ENCODE results near the gene AKR1B15. TPM values are rescaled to one million over a fixed set of nuclear protein-coding genes. Genes with fewer than 3 reads are reported as not detected.
A peak's percentile ranks its signal among the peaks of the same experiment; 100 is the strongest.

Gene AKR1B15
- polyA plus RNA-seq, 1 of the 3 experiments (the other 2 are of a cell fraction) = not detected

DNA sequence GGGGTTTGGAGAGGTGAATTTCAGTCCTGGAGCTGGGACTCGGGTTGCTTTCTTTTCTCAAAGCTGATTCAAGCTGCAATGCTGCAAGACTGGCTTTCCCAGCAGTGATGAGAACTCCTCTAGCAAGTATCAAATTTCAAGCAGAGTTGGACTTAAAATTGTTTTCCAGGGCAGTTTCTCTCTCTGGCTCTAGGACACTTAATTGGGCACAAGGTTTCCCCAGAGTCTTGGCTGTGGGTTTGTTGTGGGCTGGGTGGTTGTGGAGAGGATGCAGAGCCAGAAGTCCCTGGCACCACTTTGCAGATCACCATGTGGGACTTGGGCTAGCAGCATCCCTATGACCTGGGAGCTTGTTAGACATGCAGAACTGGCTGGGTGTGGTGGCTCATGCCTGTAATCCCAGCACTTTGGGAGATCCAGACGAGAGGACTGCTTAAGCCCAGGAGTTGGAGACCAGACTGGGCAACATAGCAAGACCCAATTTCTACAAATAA lies 16.8 kb downstream of the AKR1B15 start:
- no peaks in the 10 kb centered on the region for H3K4me1 ChIP-seq (ENCODE audit: control insufficient read depth in 1 of 2, insufficient read depth in 2 of 2, low read depth in 1 of 2, low read length in 1 of 2)
- no peaks in the 10 kb centered on the region for H3K36me3 ChIP-seq (replicated peaks in 1 of 2; ENCODE audit: control insufficient read depth in 1 of 2, insufficient read depth in 2 of 2, low read length in 1 of 2)
- no peaks in the 10 kb centered on the region for H3K79me2 ChIP-seq (ENCODE audit: insufficient read depth)
- ChIA-PET POLR2A (no interaction called here), CTCF (interaction anchor here (0.7 to 3.4 kb wide), 6 partner anchors 11 to 133 kb away, joined by 3 to 18 read pairs (median 6); partner anchors contain the start of gene AKR1B15)
- H3K9me3 ChIP-seq = no peaks in the 10 kb centered on the region
- TF ChIP-seq RCOR1 (IDR thresholded peaks at IDR 0.05; ENCODE audit: low read length) (no peak), EZH2phosphoT487 (IDR thresholded peaks at IDR 0.05; ENCODE audit: borderline replicate concordance, low read depth) (no peak), NRF1 (IDR thresholded peaks at IDR 0.05; ENCODE audit: low read depth, low read length) (no peak), RAD21 (IDR thresholded peaks at IDR 0.05; ENCODE audit: low read length) (no peak), NFIC (IDR thresholded peaks at IDR 0.05; ENCODE audit: borderline replicate concordance) (no peak), CHD2 (IDR thresholded peaks at IDR 0.05; ENCODE audit: low read length, partially characterized antibody) (no peak), RFX5 (IDR thresholded peaks at IDR 0.05; ENCODE audit: low read length) (no peak), YY1 (IDR thresholded peaks at IDR 0.05; ENCODE audit: low read depth) (no peak), MEF2A (IDR thresholded peaks at IDR 0.05; ENCODE audit: borderline replicate concordance, low read depth) (no peak), FOSL2 (IDR thresholded peaks at IDR 0.05; ENCODE audit: borderline replicate concordance, low read depth) (no peak), TAF1 (IDR thresholded peaks at IDR 0.05; ENCODE audit: borderline replicate concordance, low read depth, low read length) (no peak), POLR2AphosphoS5 (IDR thresholded peaks at IDR 0.05; ENCODE audit: low read depth, low read length) (no peak), FOXJ3 (CRISPR knock-in tag; IDR thresholded peaks at IDR 0.05) (no peak), SMC3 (IDR thresholded peaks at IDR 0.05; ENCODE audit: low read depth, low read length) (no peak), TCF12 (IDR thresholded peaks at IDR 0.05) (no peak), EP300 (IDR thresholded peaks at IDR 0.05; ENCODE audit: borderline replicate concordance in 1 of 2, low read depth in 1 of 2, low read length in 1 of 2) (no peak)
- TF ChIP-seq, protein P1, sequence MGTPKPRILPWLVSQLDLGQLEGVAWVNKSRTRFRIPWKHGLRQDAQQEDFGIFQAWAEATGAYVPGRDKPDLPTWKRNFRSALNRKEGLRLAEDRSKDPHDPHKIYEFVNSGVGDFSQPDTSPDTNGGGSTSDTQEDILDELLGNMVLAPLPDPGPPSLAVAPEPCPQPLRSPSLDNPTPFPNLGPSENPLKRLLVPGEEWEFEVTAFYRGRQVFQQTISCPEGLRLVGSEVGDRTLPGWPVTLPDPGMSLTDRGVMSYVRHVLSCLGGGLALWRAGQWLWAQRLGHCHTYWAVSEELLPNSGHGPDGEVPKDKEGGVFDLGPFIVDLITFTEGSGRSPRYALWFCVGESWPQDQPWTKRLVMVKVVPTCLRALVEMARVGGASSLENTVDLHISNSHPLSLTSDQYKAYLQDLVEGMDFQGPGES (IDR thresholded peaks at IDR 0.05; ENCODE audit: low read depth, low read length) = no peak
- TF ChIP-seq, protein P2, sequence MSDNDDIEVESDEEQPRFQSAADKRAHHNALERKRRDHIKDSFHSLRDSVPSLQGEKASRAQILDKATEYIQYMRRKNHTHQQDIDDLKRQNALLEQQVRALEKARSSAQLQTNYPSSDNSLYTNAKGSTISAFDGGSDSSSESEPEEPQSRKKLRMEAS (IDR thresholded peaks at IDR 0.05; ENCODE audit: low read depth) = no peak
- TF ChIP-seq, protein P3, sequence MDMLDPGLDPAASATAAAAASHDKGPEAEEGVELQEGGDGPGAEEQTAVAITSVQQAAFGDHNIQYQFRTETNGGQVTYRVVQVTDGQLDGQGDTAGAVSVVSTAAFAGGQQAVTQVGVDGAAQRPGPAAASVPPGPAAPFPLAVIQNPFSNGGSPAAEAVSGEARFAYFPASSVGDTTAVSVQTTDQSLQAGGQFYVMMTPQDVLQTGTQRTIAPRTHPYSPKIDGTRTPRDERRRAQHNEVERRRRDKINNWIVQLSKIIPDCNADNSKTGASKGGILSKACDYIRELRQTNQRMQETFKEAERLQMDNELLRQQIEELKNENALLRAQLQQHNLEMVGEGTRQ (IDR thresholded peaks at IDR 0.05; ENCODE audit: borderline replicate concordance, low read depth, low read length) = no peak
- TF ChIP-seq, protein P4, sequence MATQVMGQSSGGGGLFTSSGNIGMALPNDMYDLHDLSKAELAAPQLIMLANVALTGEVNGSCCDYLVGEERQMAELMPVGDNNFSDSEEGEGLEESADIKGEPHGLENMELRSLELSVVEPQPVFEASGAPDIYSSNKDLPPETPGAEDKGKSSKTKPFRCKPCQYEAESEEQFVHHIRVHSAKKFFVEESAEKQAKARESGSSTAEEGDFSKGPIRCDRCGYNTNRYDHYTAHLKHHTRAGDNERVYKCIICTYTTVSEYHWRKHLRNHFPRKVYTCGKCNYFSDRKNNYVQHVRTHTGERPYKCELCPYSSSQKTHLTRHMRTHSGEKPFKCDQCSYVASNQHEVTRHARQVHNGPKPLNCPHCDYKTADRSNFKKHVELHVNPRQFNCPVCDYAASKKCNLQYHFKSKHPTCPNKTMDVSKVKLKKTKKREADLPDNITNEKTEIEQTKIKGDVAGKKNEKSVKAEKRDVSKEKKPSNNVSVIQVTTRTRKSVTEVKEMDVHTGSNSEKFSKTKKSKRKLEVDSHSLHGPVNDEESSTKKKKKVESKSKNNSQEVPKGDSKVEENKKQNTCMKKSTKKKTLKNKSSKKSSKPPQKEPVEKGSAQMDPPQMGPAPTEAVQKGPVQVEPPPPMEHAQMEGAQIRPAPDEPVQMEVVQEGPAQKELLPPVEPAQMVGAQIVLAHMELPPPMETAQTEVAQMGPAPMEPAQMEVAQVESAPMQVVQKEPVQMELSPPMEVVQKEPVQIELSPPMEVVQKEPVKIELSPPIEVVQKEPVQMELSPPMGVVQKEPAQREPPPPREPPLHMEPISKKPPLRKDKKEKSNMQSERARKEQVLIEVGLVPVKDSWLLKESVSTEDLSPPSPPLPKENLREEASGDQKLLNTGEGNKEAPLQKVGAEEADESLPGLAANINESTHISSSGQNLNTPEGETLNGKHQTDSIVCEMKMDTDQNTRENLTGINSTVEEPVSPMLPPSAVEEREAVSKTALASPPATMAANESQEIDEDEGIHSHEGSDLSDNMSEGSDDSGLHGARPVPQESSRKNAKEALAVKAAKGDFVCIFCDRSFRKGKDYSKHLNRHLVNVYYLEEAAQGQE (IDR thresholded peaks at IDR 0.05; ENCODE audit: low read depth, low read length) = no peak
- H3K4me3 ChIP-seq (ENCODE audit: low read depth in 2 of 2, low read length in 1 of 2) = no peak overlapping the region
- no peaks in the 10 kb centered on the region for H3F3A ChIP-seq (replicated peaks; ENCODE audit: insufficient read depth)
- 11% methylated on average over 2 of the region's 2 CpGs for WGBS (ENCODE audit: low lambda C conversion rate)
- DNase-seq = no peak
- no peaks in the 10 kb centered on the region for H3K9me2 ChIP-seq
- H3K9ac ChIP-seq = no peak overlapping the region
- peaks cover 8% of the 10 kb centered on the region; the same call in 1 of the 2 replicates for H3K27me3 ChIP-seq (ENCODE audit: insufficient read depth)
- no peak overlapping the region for H2AFZ ChIP-seq (ENCODE audit: low read depth)
- H3K4me2 ChIP-seq = 0 out of 2 replicates have a peak overlapping the region, but pooled peaks have one; percentile 14
- no peaks in the 10 kb centered on the region for H4K20me1 ChIP-seq (ENCODE audit: insufficient read depth)
- H3K27ac ChIP-seq (ENCODE audit: low read depth in 2 of 2, low read length in 1 of 2) = no peak overlapping the region

Measured in SK-N-SH (cell line).